DOHH2 (cell line): ENCODE measurements around the gene ILF2.

Experiments used
- H3F3A ChIP-seq: fragments of 200-600 bp; sonication (generic), shearing (Covaris generic); 2 replicates; pipeline ENCODE4 v1.6.0; 2016; ENCODE audit warnings: antibody characterized with exemption, mild to moderate bottlenecking; ENCODE audit not compliant: control insufficient read depth, insufficient read depth
- H3K27ac ChIP-seq: fragments of 200-600 bp; sonication (generic); 2 replicates; pipeline ENCODE4 v1.5.1; 2014; ENCODE audit warnings: low read depth, mild to moderate bottlenecking, low read length, moderate library complexity
- H3K27me3 ChIP-seq: fragments of 200-600 bp; sonication (generic); 2 replicates; pipeline ENCODE4 v1.6.1; 2014; ENCODE audit warnings: mild to moderate bottlenecking, low read length, mixed read lengths; ENCODE audit not compliant: control insufficient read depth
- H3K36me3 ChIP-seq: fragments of 200-600 bp; sonication (generic); 2 replicates; pipeline ENCODE4 v1.6.1; 2014; ENCODE audit warnings: mild to moderate bottlenecking, low read length, moderate library complexity, mixed read lengths; ENCODE audit not compliant: control insufficient read depth
- H3K4me1 ChIP-seq: fragments of 200-600 bp; sonication (generic); 2 replicates; pipeline ENCODE4 v1.6.1; 2014; ENCODE audit warnings: mild to moderate bottlenecking, low read length, mixed read lengths; ENCODE audit not compliant: control insufficient read depth
- H3K4me2 ChIP-seq: fragments of 200-600 bp; sonication (generic); 2 replicates; pipeline ENCODE4 v1.6.0; 2014; ENCODE audit warnings: mild to moderate bottlenecking, low read length, moderate library complexity
- H3K4me3 ChIP-seq: fragments of 200-600 bp; sonication (generic); 2 replicates; pipeline ENCODE4 v1.5.1; 2014; ENCODE audit warnings: mild to moderate bottlenecking, low read length, mixed read lengths
- H3K79me2 ChIP-seq: fragments of 200-600 bp; sonication (generic); 2 replicates; pipeline ENCODE4 v1.6.1; 2014; ENCODE audit warnings: mild to moderate bottlenecking, low read length, mixed read lengths; ENCODE audit not compliant: control insufficient read depth
- H3K9me2 ChIP-seq: fragments of 200-600 bp; sonication (generic); replicated peaks from 2 replicates; pipeline ENCODE4 v1.6.1; 2014; ENCODE audit warnings: mild to moderate bottlenecking, low read length, mixed read lengths; ENCODE audit not compliant: control insufficient read depth
- H3K9me3 ChIP-seq: fragments of 200-600 bp; sonication (generic); 2 replicates; pipeline ENCODE4 v1.6.1; 2014; ENCODE audit warnings: antibody characterized with exemption, low read length, mixed read lengths; ENCODE audit not compliant: control insufficient read depth, insufficient read depth
- H4K20me1 ChIP-seq: fragments of 200-600 bp; sonication (generic); 2 replicates; pipeline ENCODE4 v1.6.0; 2014; ENCODE audit warnings: low read depth, mild to moderate bottlenecking, antibody characterized with exemption, low read length, moderate library complexity; ENCODE audit not compliant: control insufficient read depth, insufficient read depth
- EZH2phosphoT487 ChIP-seq: fragments of 200-600 bp; sonication (generic); IDR thresholded peaks from 2 replicates; pipeline ENCODE4 v1.6.1; 2017; ENCODE audit warnings: borderline replicate concordance, mild to moderate bottlenecking, antibody characterized with exemption, low read length, moderate library complexity, mixed read lengths
- TF ChIP-seq, protein P1 (sequence below): fragments of 200-600 bp; sonication (generic); IDR thresholded peaks from one replicate; pipeline ENCODE4 v1.5.1; 2014; ENCODE audit warnings: antibody characterized with exemption, mild to moderate bottlenecking, low read depth, low read length; ENCODE audit not compliant: poor library complexity, severe bottlenecking

Gene ILF2

DNA sequence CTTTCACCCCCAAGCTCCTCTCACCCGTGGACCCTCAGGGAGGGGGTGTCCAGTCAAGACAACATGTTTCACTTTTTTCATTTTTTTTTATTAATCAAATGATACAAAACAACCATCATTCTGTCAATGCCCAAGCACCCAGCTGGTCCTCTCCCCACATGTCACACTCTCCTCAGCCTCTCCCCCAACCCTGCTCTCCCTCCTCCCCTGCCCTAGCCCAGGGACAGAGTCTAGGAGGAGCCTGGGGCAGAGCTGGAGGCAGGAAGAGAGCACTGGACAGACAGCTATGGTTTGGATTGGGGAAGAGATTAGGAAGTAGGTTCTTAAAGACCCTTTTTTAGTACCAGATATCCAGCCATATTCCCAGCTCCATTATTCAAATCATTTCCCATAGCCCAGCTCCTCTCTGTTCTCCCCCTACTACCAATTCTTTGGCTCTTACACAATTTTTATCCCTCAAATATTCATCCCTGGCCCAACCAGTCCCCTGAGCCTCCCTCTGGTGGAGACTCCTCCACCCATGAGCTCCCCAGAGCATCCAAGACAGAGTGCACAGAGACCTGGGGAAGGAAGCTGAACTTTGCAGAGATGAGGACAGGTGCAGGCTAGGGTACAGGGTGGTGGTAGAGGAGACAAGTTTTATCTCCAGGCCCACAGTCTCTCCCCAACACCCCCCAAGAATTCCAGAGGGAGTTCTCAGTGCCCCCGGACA lies 56.4 kb downstream of the ILF2 start:
- H3K27me3 ChIP-seq: no peaks in the 10 kb centered on the region
- H3F3A ChIP-seq: no peaks in the 10 kb centered on the region
- H3K36me3 ChIP-seq: peaks cover 10% of the 10 kb centered on the region
- H4K20me1 ChIP-seq: no peaks in the 10 kb centered on the region
- H3K9me2 ChIP-seq: no peaks in the 10 kb centered on the region
- H3K4me3 ChIP-seq: no peak overlapping the region
- H3K4me1 ChIP-seq: peaks cover 6% of the 10 kb centered on the region
- no peaks in the 10 kb centered on the region for H3K79me2 ChIP-seq
- H3K9me3 ChIP-seq: no peaks in the 10 kb centered on the region
- TF ChIP-seq, protein P1, sequence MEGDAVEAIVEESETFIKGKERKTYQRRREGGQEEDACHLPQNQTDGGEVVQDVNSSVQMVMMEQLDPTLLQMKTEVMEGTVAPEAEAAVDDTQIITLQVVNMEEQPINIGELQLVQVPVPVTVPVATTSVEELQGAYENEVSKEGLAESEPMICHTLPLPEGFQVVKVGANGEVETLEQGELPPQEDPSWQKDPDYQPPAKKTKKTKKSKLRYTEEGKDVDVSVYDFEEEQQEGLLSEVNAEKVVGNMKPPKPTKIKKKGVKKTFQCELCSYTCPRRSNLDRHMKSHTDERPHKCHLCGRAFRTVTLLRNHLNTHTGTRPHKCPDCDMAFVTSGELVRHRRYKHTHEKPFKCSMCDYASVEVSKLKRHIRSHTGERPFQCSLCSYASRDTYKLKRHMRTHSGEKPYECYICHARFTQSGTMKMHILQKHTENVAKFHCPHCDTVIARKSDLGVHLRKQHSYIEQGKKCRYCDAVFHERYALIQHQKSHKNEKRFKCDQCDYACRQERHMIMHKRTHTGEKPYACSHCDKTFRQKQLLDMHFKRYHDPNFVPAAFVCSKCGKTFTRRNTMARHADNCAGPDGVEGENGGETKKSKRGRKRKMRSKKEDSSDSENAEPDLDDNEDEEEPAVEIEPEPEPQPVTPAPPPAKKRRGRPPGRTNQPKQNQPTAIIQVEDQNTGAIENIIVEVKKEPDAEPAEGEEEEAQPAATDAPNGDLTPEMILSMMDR: no peak
- TF ChIP-seq EZH2phosphoT487: no peak
- no peak overlapping the region for H3K27ac ChIP-seq
- H3K4me2 ChIP-seq: no peak overlapping the region

DNA sequence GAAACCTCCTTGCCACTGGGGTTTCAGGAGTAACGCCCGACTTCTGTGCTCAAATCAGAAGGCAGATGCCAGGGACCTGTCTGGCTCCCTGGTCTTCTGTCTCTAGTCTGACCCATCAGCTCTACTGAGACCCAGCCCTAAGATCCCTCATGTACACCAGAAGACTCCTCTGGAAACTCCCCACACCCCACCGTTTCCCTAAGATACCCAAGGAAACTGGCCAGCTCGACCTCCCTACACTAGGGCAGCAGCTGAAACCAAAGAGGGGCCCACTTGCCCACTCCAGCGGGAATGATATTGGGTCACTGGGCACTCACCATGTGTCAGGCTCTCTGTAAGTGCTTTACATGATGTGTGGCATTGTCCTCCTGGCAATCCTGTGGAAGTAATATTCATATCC lies 57.4 kb downstream of the ILF2 start:
- no peaks in the 10 kb centered on the region for H3K9me3 ChIP-seq
- no peaks in the 10 kb centered on the region for H3K9me2 ChIP-seq
- H3K4me2 ChIP-seq: no peak overlapping the region
- TF ChIP-seq, protein P1: no peak
- no peaks in the 10 kb centered on the region for H3F3A ChIP-seq
- no peak overlapping the region for H3K27ac ChIP-seq
- H3K27me3 ChIP-seq: no peaks in the 10 kb centered on the region
- peaks cover 6% of the 10 kb centered on the region for H3K4me1 ChIP-seq
- no peaks in the 10 kb centered on the region for H3K79me2 ChIP-seq
- H4K20me1 ChIP-seq: no peaks in the 10 kb centered on the region
- H3K36me3 ChIP-seq: 0 out of 2 replicates have a peak, but pooled peaks cover 3% of the 10 kb centered on the region
- H3K4me3 ChIP-seq: no peak overlapping the region

DNA sequence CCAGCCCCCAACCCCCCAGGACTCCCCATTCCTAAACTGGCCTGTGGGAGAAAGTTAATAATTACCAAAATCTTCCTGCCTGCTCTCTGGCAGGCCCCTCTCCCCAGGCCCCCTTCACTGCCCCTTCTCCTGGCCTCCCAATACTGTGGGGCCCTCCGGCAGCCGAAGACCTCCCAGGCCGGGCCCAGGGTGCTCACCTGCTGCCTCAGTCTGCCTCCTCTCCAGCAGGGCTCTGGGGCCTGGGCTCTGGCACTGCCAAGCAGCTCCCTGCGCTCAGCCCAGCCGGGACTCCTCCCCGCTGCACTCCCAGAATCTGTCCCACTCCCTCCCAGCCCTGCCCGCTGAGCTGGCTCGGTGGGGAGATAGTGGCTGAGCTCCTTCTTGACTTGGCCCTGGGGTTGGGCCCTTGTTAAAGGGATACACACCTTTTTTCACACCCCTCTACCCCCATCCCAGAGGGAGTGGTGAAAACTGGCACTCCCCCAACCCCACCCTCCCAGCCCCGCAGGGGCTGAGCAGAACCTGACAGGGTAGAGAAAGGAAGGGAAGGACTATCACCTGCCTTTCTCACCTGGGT lies 58.0 kb downstream of the ILF2 start, which contains the start of gene S100A16:
S100A16 (minus strand) TSS at position 383 of the 577 bp plus-strand sequence. CDS start 4,986 bp downstream, outside the sequence.
- Histone ChIP-seq H3K9me3 (no peaks in the 10 kb centered on the region), H3K4me2 (no peak within 1 kb of the TSS), H3K4me3 (no peak within 1 kb of the TSS), H3K36me3 (0 out of 2 replicates have a peak, but pooled peaks cover 1% of the 10 kb centered on the region), H4K20me1 (no peaks in the 10 kb centered on the region), H3K4me1 (peaks cover 4% of the 10 kb centered on the region), H3K79me2 (no peaks in the 10 kb centered on the region), H3F3A (no peaks in the 10 kb centered on the region), H3K27ac (no peak within 1 kb of the TSS), H3K9me2 (no peaks in the 10 kb centered on the region), H3K27me3 (no peaks in the 10 kb centered on the region)
- TF ChIP-seq, protein P1: no peak
- no peak for TF ChIP-seq EZH2phosphoT487
